GM12878 (cell line): ENCODE results near the gene DHRS1.

Experiments
- CTCF ChIP-seq, 3 experiments: IDR thresholded peaks in 2 of 3; conservative IDR thresholded peaks in 1 of 3; 2 replicates each; pipeline ENCODE4 v1.5.1; 2011; ENCODE audit warnings: low read depth in 3 of 3, low read length in 3 of 3, mild to moderate bottlenecking in 3 of 3, control low read depth in 2 of 3, moderate library complexity in 2 of 3, inconsistent platforms in 1 of 3, mixed read lengths in 1 of 3; ENCODE audit not compliant: control insufficient read depth in 2 of 3, insufficient read depth in 1 of 3; ENCODE audit errors: extremely low read depth in 1 of 3
- CUX1 ChIP-seq: IDR thresholded peaks from 2 replicates; pipeline ENCODE4 v1.6.1; 2012; ENCODE audit warnings: improper control_type of control experiment, low read depth, low read length; ENCODE audit not compliant: insufficient replicate concordance
- POLR2AphosphoS5 ChIP-seq: IDR thresholded peaks from 2 replicates; pipeline ENCODE4 v1.6.1; 2011; ENCODE audit warnings: mild to moderate bottlenecking, low read length, inconsistent platforms

GRCh38 chr14:24315243-24315806 lies 15.7 kb upstream of the DHRS1 start:
- no peak for TF ChIP-seq POLR2AphosphoS5
- no peak for TF ChIP-seq CTCF (IDR thresholded peaks at IDR 0.05 in 2 of 3, conservative IDR thresholded peaks at IDR 0.05 in 1 of 3; ENCODE audit: control insufficient read depth in 2 of 3, extremely low read depth in 1 of 3, insufficient read depth in 1 of 3, low read depth in 3 of 3, low read length in 3 of 3)
- TF ChIP-seq CUX1, result no peak
